Left ventricle myocardium inferior (tissue), 1 donor: ENCODE data around the gene ANTXR2. TPM values are rescaled to one million over a fixed set of nuclear protein-coding genes. Genes with fewer than 3 reads are reported as not detected.

ENCODE experiments used
- DNase-seq: peaks from one replicate; pipeline ENCODE4 v3.0.0-alpha.2; 2020
- H3K27ac ChIP-seq: fragments of 200-600 bp; replicated peaks from 2 replicates; pipeline ENCODE4 v1.8.0; 2021
- H3K27me3 ChIP-seq: fragments of 200-600 bp; 2 replicates; pipeline ENCODE4 v1.8.0; 2021; ENCODE audit warnings: low read depth
- H3K36me3 ChIP-seq: fragments of 200-600 bp; 2 replicates; pipeline ENCODE4 v1.8.0; 2021
- H3K4me1 ChIP-seq: fragments of 200-600 bp; 2 replicates; pipeline ENCODE4 v1.8.0; 2021
- H3K4me3 ChIP-seq: fragments of 200-600 bp; 2 replicates; pipeline ENCODE4 v1.8.0; 2021; ENCODE audit warnings: mild to moderate bottlenecking, moderate library complexity
- H3K9me3 ChIP-seq: fragments of 200-600 bp; replicated peaks from 2 replicates; pipeline ENCODE4 v1.8.0; 2021
- intact Hi-C: fragments of 100-400 bp; cut with micrococcal nuclease; formaldehyde crosslinking; loops from one replicate; pipeline ENCODE4 v1.11.0; 2022
- total RNA-seq: library from RNA; stranded (reverse); fragmentation: NEBNext Ultra II Directional; extraction: Animal tissue kit (Norgen Biotek cat#: 25700); gene quantifications from one replicate; pipeline ENCODE4 v1.2.1, GENCODE V29; 2021
- TF ChIP-seq, protein P1 (sequence below): fragments of 200-600 bp; IDR thresholded peaks from 2 replicates; pipeline ENCODE4 v1.8.0; 2021; ENCODE audit warnings: antibody characterized with exemption, mild to moderate bottlenecking, borderline replicate concordance
- donor health status: DM: no; HTN: yes; CAD: no; lungs with severe emphysema.

Gene ANTXR2
- total RNA-seq, 1 donor from 2014 or later = 42.4 TPM

DNA sequence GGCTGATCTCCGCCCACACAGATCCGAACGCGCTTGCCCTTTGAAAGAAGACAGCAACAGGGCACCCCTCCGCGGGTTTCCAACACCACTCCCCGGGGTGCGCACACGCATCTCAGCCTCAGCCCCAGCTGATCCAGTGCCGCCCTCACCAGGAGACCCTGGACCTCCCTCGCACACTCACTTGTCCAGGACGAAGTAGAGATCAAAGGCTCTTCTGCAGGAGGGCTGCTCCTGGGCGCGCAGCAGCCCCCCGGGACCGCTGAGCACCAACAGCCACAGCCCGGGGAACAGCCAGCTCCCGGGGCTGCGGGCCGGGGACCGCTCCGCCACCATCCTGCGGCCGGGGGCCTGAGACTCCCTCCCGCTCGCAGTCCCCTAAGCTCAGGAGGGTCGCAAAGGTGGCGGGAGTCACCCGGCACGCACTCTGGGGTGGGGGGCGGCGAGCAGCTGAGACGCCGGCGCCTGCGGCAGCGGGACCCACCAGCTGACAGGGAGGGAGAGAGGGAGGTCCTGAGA is 743 bp downstream of the ANTXR2 start:
- intact Hi-C loops = no loop called here
- Histone ChIP-seq H3K4me1 (peaks cover 63% of the 10 kb centered on the region), H3K27ac (peak overlapping the region; percentile 97), H3K4me3 (peak overlapping the region; percentile 87), H3K36me3 (peaks cover 17% of the 10 kb centered on the region), H3K9me3 (no peaks in the 10 kb centered on the region), H3K27me3 (no peaks in the 10 kb centered on the region)
- DNase-seq = peak; percentile 47
- TF ChIP-seq, protein P1, sequence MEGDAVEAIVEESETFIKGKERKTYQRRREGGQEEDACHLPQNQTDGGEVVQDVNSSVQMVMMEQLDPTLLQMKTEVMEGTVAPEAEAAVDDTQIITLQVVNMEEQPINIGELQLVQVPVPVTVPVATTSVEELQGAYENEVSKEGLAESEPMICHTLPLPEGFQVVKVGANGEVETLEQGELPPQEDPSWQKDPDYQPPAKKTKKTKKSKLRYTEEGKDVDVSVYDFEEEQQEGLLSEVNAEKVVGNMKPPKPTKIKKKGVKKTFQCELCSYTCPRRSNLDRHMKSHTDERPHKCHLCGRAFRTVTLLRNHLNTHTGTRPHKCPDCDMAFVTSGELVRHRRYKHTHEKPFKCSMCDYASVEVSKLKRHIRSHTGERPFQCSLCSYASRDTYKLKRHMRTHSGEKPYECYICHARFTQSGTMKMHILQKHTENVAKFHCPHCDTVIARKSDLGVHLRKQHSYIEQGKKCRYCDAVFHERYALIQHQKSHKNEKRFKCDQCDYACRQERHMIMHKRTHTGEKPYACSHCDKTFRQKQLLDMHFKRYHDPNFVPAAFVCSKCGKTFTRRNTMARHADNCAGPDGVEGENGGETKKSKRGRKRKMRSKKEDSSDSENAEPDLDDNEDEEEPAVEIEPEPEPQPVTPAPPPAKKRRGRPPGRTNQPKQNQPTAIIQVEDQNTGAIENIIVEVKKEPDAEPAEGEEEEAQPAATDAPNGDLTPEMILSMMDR = no peak

DNA sequence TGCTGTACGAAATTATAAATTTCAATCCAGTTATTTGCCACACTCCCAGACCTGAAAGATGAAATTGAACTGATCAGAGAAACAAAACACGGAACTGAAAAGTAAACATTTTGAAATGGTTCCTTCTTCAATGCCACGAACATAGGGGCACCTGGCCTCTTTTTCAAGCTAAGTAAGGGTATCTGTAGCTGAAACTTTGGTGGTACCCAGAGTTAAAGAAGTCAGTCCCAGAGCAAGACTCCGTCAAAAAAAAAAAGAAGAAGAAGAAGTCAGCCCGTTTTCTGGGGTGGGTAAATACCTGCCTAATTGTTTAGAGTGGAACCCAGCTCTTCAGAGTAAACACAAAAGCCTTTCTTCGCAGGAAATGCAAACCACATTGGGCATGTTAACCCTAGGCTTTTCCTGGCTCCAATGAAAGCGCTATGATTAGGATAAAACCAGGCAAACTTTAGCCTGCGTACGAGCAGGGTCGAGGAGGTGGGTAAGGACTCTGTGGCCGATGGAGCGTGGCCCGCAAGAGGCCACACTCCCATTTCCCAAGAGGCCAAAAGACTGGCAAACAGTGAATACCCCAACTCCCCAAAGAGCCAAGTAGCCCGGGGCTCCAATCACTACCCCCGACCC is 1.3 kb downstream of the ANTXR2 start:
- H3K4me3 ChIP-seq = peak overlapping the region; percentile 87
- peak overlapping the region; percentile 97 for H3K27ac ChIP-seq
- TF ChIP-seq, protein P1 = no peak
- H3K27me3 ChIP-seq = no peaks in the 10 kb centered on the region
- peaks cover 63% of the 10 kb centered on the region for H3K4me1 ChIP-seq
- peaks cover 22% of the 10 kb centered on the region for H3K36me3 ChIP-seq
- no peaks in the 10 kb centered on the region for H3K9me3 ChIP-seq
- DNase-seq = no peak
- intact Hi-C loops = no loop called here

DNA sequence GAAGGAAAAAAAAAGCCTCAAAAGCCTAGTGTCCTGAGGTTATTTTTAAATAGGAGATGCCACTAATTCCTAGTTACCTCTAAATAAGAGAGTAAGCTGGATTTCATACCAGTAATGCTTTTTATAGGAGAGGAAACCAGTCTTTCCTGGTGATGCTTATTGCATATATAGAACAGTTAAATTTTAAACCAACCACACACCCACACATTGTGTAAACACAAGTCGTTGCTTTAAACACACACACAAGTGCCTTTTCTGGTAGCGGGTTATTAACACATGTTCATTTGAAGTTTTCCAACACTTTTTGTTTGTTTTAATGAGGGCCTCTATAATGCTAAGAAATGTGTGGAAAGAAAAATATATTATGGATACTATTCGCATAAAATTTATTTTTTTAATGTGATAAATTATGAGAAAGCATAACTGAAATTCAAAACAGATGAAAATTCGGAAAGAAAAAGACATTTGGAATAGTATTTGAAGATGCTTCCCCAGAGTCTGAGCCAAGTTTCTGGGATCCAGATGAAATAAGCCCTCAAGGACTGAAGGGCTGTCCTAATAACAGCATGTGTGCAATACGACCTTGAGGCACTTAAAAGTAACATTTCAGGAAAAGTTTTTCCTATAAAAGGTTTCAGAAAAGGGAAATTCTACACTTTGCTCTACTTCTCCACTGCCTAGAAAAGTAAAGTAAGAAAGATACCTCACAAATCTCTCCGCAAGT is 2.0 kb downstream of the ANTXR2 start:
- Histone ChIP-seq H3K4me1 (peaks cover 63% of the 10 kb centered on the region), H3K4me3 (peak overlapping the region; percentile 87), H3K27ac (peak overlapping the region; percentile 97), H3K27me3 (no peaks in the 10 kb centered on the region), H3K36me3 (peaks cover 28% of the 10 kb centered on the region), H3K9me3 (no peaks in the 10 kb centered on the region)
- TF ChIP-seq, protein P1 = no peak
- no peak for DNase-seq
- intact Hi-C loops = no loop called here

DNA sequence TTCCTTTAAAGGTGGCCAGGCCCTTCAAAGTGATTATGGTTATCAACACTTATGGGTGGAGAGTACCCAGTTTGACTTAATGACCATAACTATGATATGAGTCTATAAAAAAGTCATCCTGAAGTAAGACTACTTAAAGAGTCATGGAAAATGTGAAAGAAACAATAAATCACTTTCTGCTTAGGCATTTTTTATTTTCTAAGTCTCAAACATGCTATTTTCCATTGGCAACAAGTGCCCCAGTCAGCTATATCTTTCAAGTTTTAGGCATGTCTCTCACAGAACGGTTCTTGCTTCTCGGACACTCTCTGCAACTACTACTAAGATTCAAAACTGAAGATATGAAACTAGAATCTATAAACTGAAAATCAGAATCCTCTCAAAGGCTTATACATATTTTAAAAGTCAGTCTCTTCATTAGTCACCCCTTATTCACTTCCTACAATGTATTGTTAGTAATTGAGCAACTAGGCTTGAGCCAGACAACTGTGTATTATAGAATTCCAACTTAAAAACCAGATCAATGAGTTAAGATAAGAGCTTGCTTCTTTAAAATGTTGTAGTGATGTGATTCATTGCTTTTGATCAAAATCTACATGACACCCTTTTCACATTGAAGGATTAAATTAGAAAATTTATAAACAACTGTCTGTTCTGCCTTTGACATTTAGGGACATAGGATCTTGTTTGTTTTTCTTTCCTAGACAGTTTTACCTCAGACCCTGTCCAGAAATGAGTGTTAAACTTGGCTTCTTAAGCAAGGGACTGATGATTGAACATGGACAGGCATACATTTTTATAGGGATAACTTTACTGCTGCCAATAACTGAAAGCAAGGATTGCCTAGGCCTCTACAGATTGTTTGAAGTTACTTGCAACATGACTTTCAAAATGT is 2.9 kb downstream of the ANTXR2 start:
- Histone ChIP-seq H3K27ac (peak overlapping the region; percentile 97), H3K9me3 (no peaks in the 10 kb centered on the region), H3K27me3 (no peaks in the 10 kb centered on the region), H3K36me3 (peaks cover 34% of the 10 kb centered on the region), H3K4me3 (peak overlapping the region; percentile 87), H3K4me1 (peaks cover 63% of the 10 kb centered on the region)
- intact Hi-C loops = no loop called here
- TF ChIP-seq, protein P1 = no peak
- no peak for DNase-seq

DNA sequence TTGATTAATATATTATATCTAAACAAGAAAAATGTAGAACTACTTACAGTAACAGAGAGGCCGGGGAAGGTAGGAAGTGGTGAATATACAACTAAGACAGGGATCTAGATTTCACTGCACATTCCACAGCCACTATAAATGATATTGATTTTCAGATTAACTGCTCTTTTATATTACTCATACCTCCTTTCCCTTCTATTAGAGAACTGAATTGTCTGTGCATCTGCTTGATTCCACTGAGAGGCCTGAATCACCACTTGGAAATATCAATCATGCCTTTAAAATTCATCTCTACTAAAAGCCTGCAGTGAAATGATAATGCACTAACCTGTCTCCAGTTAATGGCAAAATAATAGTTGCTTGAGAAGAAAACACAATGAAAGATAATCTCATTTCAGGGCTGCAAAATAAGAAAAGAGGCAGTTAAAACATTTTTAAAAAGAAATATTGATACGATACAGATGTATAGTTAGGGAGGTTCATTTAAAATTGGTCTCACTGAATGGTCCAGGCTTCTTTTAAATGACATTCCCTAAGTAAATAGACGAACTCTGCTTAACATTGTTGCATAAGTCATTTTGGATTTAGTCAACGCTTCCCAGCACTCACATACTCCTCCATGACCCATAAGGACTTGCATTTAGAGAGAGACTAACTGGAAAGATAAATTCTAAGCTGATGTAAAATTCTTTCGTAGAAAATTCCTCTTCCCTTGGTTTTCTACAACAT is 3.8 kb downstream of the ANTXR2 start:
- Histone ChIP-seq H3K27me3 (no peaks in the 10 kb centered on the region), H3K4me3 (no peak overlapping the region), H3K9me3 (no peaks in the 10 kb centered on the region), H3K27ac (peak overlapping the region; percentile 97), H3K36me3 (peaks cover 38% of the 10 kb centered on the region), H3K4me1 (peaks cover 55% of the 10 kb centered on the region)
- intact Hi-C loops = no loop called here
- TF ChIP-seq, protein P1 = no peak
- no peak for DNase-seq
